Measurements from ENCODE around the gene ATP8B4. TPM values are rescaled to one million over a fixed set of nuclear protein-coding genes. Genes with fewer than 3 reads are reported as not detected.

The ATP8B4 gene
- total and polyA plus RNA-seq, 2 experiments from 2014 or later: 0.89 to 1.5 TPM

DNA sequence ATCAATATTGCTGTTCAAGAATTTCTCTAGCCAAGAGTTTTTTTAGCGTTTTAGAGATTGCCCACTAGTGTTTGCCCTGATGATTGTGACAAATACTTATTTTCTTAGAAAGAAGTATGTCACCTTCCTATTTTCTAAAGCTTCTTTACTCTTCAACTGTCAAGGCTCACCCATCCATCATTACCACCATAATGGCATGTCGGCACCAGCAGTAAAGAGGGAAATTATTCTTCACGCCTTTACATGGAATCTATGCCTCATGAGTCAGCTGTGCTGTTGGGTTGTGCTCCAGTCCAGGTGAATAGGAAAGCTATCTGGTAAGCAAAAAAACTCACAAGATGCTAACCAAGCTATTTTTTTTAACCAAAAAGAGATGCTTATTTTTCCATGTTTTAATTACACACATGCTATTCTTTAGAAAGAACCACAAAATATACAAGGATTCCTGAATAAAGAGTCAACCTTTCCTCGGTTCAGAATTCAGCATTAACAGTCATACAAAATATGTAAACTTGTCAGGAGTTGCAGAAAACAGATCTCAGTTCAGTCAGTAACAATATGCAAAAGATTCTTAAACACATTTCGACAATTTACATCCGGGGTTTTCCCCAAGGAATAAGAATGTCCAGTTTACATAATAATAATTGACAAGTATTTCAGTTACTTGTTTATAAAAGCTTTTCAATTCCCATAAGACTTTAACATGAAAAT lies 128.0 kb downstream of the ATP8B4 start:
- no peaks in the 10 kb centered on the region for H3K79me2 ChIP-seq (ENCODE audit: insufficient read depth)
- H4K20me1 ChIP-seq (ENCODE audit: insufficient read depth): no peaks in the 10 kb centered on the region
- in situ Hi-C loops (cut with MboI): no loop called here
- peak; percentile 48 for DNase-seq
- no peaks in the 10 kb centered on the region; the same call in 1 of the 2 replicates for H3K9me2 ChIP-seq (ENCODE audit: insufficient read depth)
- H3K4me2 ChIP-seq (ENCODE audit: unreplicated experiment): no peak overlapping the region
- H3K9ac ChIP-seq: no peak overlapping the region
- H3K36me3 ChIP-seq (ENCODE audit: low read depth): no peaks in the 10 kb centered on the region
- H3K27me3 ChIP-seq (replicated peaks; ENCODE audit: insufficient read depth): no peaks in the 10 kb centered on the region
- H3F3A ChIP-seq (ENCODE audit: insufficient read depth): 0 out of 2 replicates have a peak, but pooled peaks cover 4% of the 10 kb centered on the region
- no peak overlapping the region for H3K4me3 ChIP-seq
- H3K27ac ChIP-seq: no peak overlapping the region
- peaks cover 10% of the 10 kb centered on the region for H3K4me1 ChIP-seq (ENCODE audit: insufficient read depth)
- no peaks in the 10 kb centered on the region for H3K9me3 ChIP-seq (ENCODE audit: low read depth)
- H2AFZ ChIP-seq: no peak overlapping the region
- WGBS, 2 experiments (ENCODE audit: low coverage in 1 of 2, low lambda C conversion rate in 2 of 2, missing lambda C conversion rate in 2 of 2): 71 to 76% methylated on average over 6 of the region's 6 CpGs
- TF ChIP-seq EZH2 (IDR thresholded peaks at IDR 0.05; ENCODE audit: insufficient read depth, poor library complexity, severe bottlenecking): no peak
- TF ChIP-seq EZH2phosphoT487 (IDR thresholded peaks at IDR 0.05; ENCODE audit: insufficient read depth, low read depth): no peak

DNA sequence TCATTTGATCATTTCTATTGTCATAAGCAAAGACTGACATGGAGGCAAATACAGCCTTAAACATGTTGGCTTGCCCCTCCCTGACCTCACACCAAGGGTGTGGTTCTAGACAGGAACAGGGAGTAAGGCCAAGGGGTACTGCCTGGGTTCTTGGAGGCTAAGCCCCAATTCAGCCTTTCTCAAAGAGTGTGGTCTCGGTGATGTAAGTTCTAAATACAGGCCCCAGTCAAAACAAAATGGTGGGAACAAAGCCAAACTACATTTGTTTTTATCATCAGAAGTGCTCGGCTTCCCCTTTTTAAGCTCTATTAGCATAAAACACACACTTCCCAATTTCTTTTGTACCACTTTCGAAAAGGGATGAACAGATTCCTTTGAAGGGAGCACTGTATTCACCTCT lies 129.5 kb downstream of the ATP8B4 start:
- Histone ChIP-seq H3K36me3 (ENCODE audit: low read depth) (no peaks in the 10 kb centered on the region), H3K79me2 (ENCODE audit: insufficient read depth) (no peaks in the 10 kb centered on the region), H3F3A (ENCODE audit: insufficient read depth) (0 out of 2 replicates have a peak, but pooled peaks cover 4% of the 10 kb centered on the region), H3K9me2 (ENCODE audit: insufficient read depth) (no peaks in the 10 kb centered on the region; the same call in 1 of the 2 replicates), H3K4me2 (ENCODE audit: unreplicated experiment) (no peak overlapping the region), H3K9ac (no peak overlapping the region), H2AFZ (no peak overlapping the region), H3K4me1 (ENCODE audit: insufficient read depth) (peaks cover 10% of the 10 kb centered on the region), H4K20me1 (ENCODE audit: insufficient read depth) (no peaks in the 10 kb centered on the region), H3K27me3 (replicated peaks; ENCODE audit: insufficient read depth) (no peaks in the 10 kb centered on the region), H3K9me3 (ENCODE audit: low read depth) (no peaks in the 10 kb centered on the region), H3K4me3 (no peak overlapping the region), H3K27ac (no peak overlapping the region)
- in situ Hi-C loops (cut with MboI): no loop called here
- 67 to 81% methylated on average over 3 of the region's 3 CpGs for WGBS, 2 experiments (ENCODE audit: low coverage in 1 of 2, low lambda C conversion rate in 2 of 2, missing lambda C conversion rate in 2 of 2)
- TF ChIP-seq EZH2 (IDR thresholded peaks at IDR 0.05; ENCODE audit: insufficient read depth, poor library complexity, severe bottlenecking) (no peak), EZH2phosphoT487 (IDR thresholded peaks at IDR 0.05; ENCODE audit: insufficient read depth, low read depth) (no peak)
- DNase-seq: no peak

DNA sequence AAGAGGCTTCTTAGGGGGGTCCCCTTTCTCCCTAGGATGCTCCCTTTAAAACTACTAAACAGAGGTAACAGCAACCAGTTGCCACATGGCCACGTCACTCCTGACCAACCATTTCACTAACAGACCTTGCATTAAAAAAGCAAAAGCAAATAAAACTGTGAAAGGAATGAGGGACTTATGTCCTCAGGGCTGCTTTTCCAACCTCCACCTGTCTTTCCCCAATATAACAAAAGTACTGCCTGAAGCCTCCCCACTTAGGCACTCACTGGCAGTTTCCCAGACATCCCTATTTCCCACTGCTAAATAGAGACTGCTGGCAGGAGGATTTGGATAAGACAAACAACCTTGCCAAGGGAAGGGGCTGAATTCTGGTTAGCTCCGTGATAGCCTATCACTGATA lies 130.3 kb downstream of the ATP8B4 start:
- WGBS, 2 experiments (ENCODE audit: low coverage in 1 of 2, low lambda C conversion rate in 2 of 2, missing lambda C conversion rate in 2 of 2): 92 to 94% methylated on average over 2 of the region's 2 CpGs

DNA sequence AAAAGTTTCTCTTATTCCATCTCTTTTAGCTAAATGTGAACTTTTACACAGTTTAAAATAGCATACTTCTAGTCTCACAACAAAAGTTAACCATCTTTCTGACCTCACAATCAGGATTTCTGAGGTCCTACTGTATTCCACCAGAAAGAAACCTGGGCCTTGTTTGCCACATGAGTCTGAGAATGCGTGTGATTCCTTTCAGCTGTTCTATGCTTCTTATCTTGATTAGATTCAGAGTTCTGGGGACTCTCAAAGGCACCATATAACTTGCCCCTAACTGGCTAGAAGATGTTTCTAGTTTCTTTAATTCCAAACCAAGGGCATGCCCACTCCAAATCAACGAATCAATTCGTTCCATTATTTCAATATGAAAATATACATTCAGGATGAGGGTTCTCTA lies 131.1 kb downstream of the ATP8B4 start:
- DNase-seq: no peak
- H4K20me1 ChIP-seq (ENCODE audit: insufficient read depth): no peaks in the 10 kb centered on the region
- H3K79me2 ChIP-seq (ENCODE audit: insufficient read depth): no peaks in the 10 kb centered on the region
- H3K36me3 ChIP-seq (ENCODE audit: low read depth): no peaks in the 10 kb centered on the region
- in situ Hi-C loops (cut with MboI): no loop called here
- H3K27me3 ChIP-seq (replicated peaks; ENCODE audit: insufficient read depth): no peaks in the 10 kb centered on the region
- H3K4me1 ChIP-seq (ENCODE audit: insufficient read depth): peaks cover 10% of the 10 kb centered on the region
- TF ChIP-seq EZH2 (IDR thresholded peaks at IDR 0.05; ENCODE audit: insufficient read depth, poor library complexity, severe bottlenecking) (no peak), EZH2phosphoT487 (IDR thresholded peaks at IDR 0.05; ENCODE audit: insufficient read depth, low read depth) (no peak)
- H3K9me3 ChIP-seq (ENCODE audit: low read depth): no peaks in the 10 kb centered on the region
- H3K27ac ChIP-seq: no peak overlapping the region
- H3K4me2 ChIP-seq (ENCODE audit: unreplicated experiment): no peak overlapping the region
- H2AFZ ChIP-seq: peak overlapping the region; percentile 27; the same call in 1 of the 2 replicates
- no peak overlapping the region for H3K9ac ChIP-seq
- 76 to 88% methylated on average over 3 of the region's 3 CpGs for WGBS, 2 experiments (ENCODE audit: low coverage in 1 of 2, low lambda C conversion rate in 2 of 2, missing lambda C conversion rate in 2 of 2)
- H3K9me2 ChIP-seq (ENCODE audit: insufficient read depth): no peaks in the 10 kb centered on the region; the same call in 1 of the 2 replicates
- H3F3A ChIP-seq (ENCODE audit: insufficient read depth): 0 out of 2 replicates have a peak, but pooled peaks cover 4% of the 10 kb centered on the region
- no peak overlapping the region for H3K4me3 ChIP-seq

More for the DNA sequence above, 130.3 kb downstream of the ATP8B4 start:
- no peaks in the 10 kb centered on the region for H3K27me3 ChIP-seq (replicated peaks; ENCODE audit: insufficient read depth)
- H3K79me2 ChIP-seq (ENCODE audit: insufficient read depth): no peaks in the 10 kb centered on the region
- H4K20me1 ChIP-seq (ENCODE audit: insufficient read depth): no peaks in the 10 kb centered on the region
- no peak overlapping the region for H2AFZ ChIP-seq
- TF ChIP-seq EZH2phosphoT487 (IDR thresholded peaks at IDR 0.05; ENCODE audit: insufficient read depth, low read depth) (no peak), EZH2 (IDR thresholded peaks at IDR 0.05; ENCODE audit: insufficient read depth, poor library complexity, severe bottlenecking) (no peak)
- H3K4me2 ChIP-seq (ENCODE audit: unreplicated experiment): no peak overlapping the region
- no peak overlapping the region for H3K4me3 ChIP-seq
- H3K9ac ChIP-seq: no peak overlapping the region
- H3K9me3 ChIP-seq (ENCODE audit: low read depth): no peaks in the 10 kb centered on the region
- H3K9me2 ChIP-seq (ENCODE audit: insufficient read depth): no peaks in the 10 kb centered on the region; the same call in 1 of the 2 replicates
- 0 out of 2 replicates have a peak, but pooled peaks cover 4% of the 10 kb centered on the region for H3F3A ChIP-seq (ENCODE audit: insufficient read depth)
- in situ Hi-C loops (cut with MboI): no loop called here
- no peak overlapping the region for H3K27ac ChIP-seq
- DNase-seq: no peak
- no peaks in the 10 kb centered on the region for H3K36me3 ChIP-seq (ENCODE audit: low read depth)
- peaks cover 10% of the 10 kb centered on the region for H3K4me1 ChIP-seq (ENCODE audit: insufficient read depth)

All from GM23248 (cell line).